Renal cortex interstitium (tissue), 11 donors: ENCODE measurements around the gene TMEM63A. TPM values are rescaled to one million over a fixed set of nuclear protein-coding genes. Genes with fewer than 3 reads are reported as not detected.

Source experiments
- DNase-seq, 11 donors: peaks; one replicate each; pipeline ENCODE4 v3.0.0-alpha.2; 2013; ENCODE audit warnings: low read depth in 9 of 11, low spot score in 4 of 11; ENCODE audit errors: extremely low read depth in 1 of 11
- polyA plus RNA-seq, 3 donors: library from polyadenylated mRNA; unstranded; fragments of 120-200 nt; gene quantifications; one replicate each; pipeline ENCODE4 v1.2.1, GENCODE V29; 2013; ENCODE audit not compliant: insufficient read length in 3 of 3

The TMEM63A gene
- polyA plus RNA-seq, 3 donors = 47.2 to 94.4 (median 48.6) TPM

- DNase-seq = no peak
Observed at GRCh38 chr1:225914947-225915346, 32.8 kb upstream of the TMEM63A start.

- no peak for DNase-seq
Observed at GRCh38 chr1:225914391-225914790, 32.2 kb upstream of the TMEM63A start.

- peak in 3 of 11 donors; percentile 55 to 64 (median 57) for DNase-seq
Observed at GRCh38 chr1:225911191-225912130, 29.3 kb upstream of the TMEM63A start.

GRCh38 chr1:225909477-225909876 lies 27.3 kb upstream of the TMEM63A start:
- DNase-seq = no peak

DNA sequence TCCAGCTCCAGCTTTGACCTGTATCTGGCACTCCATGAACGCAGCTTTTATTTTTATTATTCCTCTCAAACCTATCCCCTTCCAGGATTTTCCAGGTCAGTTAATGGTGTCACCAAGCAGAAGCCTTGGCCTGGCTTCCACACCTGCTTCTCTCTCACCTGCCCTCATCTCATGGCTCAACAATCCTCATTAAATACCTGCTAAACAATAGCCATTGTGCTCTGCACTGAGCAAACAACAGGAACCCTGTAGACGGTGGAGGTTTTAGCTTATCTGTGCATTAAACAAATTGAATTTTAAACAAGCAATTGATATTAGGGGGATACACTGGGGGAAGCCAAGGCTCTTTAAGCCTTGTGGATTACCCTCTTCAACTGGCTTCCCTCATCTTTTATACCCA lies 26.6 kb upstream of the TMEM63A start:
- DNase-seq = no peak

DNA sequence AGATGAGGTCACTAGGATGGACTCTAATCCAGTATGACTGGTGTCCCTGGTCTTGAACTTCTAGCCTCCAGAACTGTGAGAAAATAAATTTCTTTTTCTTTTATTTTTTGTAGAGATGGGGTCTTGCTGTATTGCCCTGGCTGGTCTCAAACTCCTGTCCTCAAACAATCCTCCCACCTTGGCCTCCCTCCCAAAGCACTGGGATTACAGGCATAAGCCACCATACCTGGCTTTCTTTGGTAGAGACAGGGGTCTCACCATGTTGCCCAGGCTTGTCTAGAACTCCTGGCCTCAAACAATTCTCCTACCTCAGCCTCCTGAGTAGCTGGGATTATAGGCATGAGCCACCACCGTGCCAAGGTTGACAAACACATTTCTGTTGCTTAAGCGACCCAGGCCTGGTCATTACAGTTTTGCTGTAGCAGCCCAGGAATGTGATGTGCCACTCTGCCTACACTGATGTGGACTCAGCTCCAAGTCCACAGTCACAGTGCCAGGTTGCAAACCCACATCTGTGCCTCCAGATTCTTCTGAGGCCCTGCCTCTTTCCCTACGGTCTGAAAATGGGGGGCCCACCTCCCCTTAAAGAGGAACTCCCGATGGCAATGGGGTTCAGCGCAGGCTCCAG lies 25.9 kb upstream of the TMEM63A start:
- DNase-seq = no peak

GRCh38 chr1:225907341-225907740 lies 25.2 kb upstream of the TMEM63A start:
- no peak for DNase-seq

DNA sequence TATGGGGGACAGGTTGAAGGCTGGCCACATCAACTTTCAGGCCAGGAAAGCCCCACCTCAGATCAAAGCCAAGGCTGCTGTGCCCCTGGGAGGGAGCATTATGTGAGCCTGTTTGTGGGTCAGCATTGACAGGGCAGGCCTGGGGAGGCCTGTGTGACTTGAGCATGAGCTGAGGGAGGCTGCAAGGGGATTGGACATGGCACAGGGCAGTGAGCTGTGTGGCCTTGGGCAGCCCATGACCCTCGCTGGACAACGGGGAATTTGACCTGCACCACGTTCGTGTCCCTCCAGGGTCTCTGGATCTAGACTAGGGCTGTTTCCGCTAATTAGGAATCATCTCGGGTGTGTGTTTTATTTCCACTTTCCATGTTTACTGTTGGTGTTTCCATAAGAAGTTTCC lies 24.3 kb upstream of the TMEM63A start:
- no peak for DNase-seq

GRCh38 chr1:225903623-225904022 lies 21.4 kb upstream of the TMEM63A start:
- no peak for DNase-seq

DNA sequence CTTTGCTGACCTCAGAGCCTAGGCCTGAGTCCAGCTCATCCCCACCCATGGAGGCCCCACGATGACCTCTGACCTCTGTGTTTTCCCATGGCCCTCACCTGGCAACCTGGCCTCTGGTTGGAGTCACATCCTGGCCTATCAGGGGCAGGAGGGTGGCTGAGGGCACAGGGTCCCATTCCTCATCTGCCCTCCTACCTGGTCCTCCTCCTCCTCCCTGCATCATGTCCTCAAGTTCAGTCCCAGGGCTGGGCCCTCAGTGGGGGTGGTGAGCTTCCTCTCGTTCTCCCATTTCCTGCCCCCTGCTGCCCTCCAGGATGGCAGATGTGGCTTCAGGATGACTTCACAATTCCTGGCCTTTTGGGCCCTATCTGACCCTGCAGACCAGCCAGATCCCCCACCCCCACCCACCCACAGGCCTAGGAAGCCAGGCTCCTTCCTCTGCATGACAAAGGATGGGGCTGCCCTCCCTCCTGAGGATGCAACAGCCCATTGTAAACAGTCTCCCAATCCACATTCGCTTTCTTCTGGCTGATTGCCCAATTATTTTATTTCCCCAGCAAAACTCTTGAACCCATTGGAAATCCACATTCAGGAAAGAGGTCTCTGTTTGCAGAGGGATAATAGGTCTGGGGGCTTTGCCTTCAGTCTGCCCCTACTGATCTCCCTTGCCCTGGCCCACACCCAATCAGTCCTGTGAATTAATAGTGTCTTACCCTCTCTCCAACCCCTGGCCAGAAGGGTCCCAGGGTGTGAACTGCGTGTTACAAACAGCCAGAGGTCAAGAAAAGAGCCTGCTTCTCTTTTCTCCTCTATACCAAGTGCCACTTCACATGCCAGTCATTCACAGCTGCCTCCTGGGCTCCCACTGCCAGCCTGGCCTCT lies 17.1 kb upstream of the TMEM63A start:
- DNase-seq = no peak

DNA sequence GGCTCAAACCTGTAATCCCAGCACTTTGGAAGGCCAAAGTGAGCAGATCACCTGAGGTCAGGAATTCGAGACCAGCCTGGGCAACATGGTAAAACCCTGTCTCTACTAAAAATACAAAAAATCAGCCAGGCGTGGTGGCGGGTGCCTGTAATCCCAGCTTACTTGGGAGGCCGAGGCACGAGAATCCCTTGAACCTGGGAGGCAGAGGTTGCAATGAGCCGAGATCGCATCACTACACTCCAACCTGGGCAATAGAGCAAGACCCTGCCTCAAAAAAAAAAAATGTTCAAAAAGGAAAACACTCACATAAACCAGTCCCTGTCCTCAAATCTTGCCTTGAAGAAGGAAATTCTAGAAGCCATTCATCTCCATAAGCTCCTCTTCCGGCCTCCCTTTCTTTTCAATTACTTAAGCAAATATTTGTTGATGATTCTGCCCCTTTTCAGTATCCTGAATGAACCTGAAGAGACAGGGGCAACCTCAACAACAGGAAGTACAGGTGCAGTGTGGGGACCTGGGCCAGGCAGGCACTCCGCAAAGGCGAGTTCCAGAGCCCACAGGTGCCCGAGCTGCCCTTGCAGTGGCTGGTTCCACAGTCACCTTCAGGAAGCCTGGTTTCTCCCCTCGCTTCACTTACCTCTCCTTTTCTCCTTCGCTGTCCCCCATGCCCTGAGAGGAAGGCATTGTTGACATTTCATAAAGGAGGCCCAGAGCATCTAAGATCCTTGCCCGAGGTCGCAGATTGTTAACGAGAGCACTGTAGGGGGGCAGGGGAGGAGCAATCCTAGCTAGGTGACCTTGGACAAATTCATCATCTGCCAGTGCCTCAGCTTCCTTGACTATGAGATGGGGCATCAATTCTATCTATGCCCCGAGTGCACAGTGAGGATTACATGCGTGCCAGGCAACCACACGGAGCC lies 15.7 kb upstream of the TMEM63A start:
- DNase-seq = no peak

DNA sequence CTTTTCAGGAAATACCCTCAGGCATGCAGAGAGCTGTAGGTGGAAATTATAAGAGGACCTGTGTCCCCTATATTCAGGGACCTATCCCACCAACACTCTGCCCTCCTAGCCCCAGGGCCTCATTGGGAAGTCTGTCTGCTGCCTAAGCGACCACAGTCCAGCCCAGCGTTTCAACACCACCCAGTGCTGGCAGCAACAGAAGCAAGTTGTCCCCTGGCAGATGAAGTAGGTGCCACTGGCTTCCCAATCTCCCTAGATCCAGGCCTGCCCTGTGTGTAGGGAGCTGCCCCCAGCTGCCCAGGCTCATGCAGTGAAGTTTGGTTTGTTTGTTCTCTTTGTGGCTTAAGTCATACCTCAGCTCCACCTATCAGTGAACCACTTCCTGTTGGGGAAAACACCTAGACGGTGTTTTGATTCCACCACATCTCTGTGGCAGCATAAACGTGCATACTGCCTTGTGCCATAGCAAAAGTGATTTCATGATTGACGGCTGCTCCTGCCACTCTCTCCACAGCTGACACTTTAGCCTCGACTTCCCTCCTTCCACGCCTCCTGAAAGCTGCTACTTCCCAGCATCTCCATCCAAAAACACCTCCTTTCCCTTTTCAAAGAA lies 14.9 kb upstream of the TMEM63A start:
- DNase-seq = no peak

DNA sequence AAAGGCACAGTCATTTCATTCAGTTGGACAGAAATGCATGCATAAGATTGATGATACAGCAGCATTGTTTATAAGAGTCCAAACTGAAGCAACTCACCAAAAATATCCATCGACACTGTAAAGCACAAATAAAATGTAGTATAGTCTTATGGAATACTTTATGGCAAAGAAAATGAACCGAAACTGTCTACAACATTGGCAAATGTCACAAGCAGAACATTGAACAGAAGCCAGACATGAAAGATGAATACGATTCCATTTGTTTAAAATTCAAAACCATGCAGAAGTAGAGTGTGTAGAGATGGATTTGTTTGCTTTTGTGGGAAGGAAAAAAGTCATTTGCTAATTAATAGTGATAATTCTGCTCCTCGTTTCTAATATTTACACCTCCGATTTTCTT lies 14.3 kb upstream of the TMEM63A start:
- DNase-seq = no peak

DNA sequence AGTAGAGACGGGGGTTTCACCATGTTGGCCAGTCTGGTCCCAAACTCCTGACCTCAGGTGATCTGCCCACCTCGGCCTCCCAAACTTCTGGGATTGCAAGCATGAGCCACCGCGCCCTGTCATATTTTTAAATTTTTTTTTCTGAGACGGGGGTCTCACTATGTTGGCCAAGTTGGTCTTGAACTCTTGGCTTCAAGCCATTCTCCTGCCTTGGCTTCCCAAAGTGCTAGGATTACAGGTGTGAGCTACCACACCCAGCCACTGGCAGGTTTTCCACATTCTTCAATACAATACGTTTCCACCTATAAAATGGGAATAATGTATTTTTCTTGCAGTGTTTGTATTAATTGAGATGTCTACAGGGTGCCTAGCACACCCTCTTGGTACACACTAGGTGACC lies 10.1 kb upstream of the TMEM63A start:
- no peak for DNase-seq

DNA sequence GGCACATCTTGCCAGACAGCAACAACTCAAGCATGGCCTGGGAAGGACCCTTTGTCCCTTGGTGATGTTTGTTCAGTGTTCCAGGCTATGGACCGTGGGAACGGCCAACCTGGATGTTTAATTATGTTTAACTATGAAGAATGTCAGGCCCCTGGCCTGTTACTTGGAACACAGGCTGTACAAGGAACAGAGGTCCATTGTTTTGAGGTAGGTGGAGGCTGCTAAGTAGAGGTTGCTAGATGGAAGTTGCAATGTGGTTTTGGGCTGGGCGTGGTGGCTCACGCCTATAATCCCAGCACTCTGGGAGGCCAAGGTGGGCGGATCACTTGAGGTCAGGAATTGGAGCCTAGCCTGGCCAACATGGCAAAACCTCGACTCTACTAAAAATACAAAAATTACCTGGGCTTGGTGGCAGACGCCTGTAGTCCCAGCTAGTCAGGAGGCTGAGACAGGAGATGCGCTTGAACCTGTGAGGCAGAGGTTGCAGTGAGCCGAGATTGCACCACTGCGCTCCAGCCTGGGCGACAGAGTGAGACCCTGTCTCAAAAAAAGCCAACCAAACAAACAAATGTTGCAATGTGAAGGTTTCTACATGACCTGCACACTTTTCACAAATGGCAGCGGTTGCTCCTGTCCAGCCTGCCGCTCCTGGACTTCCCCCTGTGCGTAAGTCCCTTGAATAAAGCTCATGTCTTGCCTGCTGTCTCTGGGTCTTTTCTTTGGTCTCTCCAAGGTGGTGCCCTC lies 9.2 kb upstream of the TMEM63A start:
- no peak for DNase-seq

GRCh38 chr1:225890346-225891228 lies 8.4 kb upstream of the TMEM63A start:
- DNase-seq = no peak

- no peak for DNase-seq
Observed at GRCh38 chr1:225889743-225890142, 7.6 kb upstream of the TMEM63A start.
